H1 (cell line): ENCODE data around the gene NR2E1. TPM values are rescaled to one million over a fixed set of nuclear protein-coding genes. Genes with fewer than 3 reads are reported as not detected.

Experiments used
- CEBPB ChIP-seq: IDR thresholded peaks from 2 replicates; pipeline ENCODE4 v1.6.1; 2012; ENCODE audit warnings: low read depth, low read length
- GTF2F1 ChIP-seq: IDR thresholded peaks from 2 replicates; pipeline ENCODE4 v1.6.1; 2012; ENCODE audit warnings: low read depth, low read length, improper control_type of control experiment, borderline replicate concordance
- HDAC2 ChIP-seq, 2 experiments: fragments of 300-600 bp in 1 of 2; sonication (generic) in 1 of 2; IDR thresholded peaks; 2 replicates each; pipeline ENCODE4 v1.6.1; 2011 to 2012; ENCODE audit warnings: low read depth in 2 of 2, low read length in 2 of 2, mild to moderate bottlenecking in 2 of 2, moderate library complexity in 2 of 2, borderline replicate concordance in 1 of 2, inconsistent platforms in 1 of 2
- JUND ChIP-seq: IDR thresholded peaks from 2 replicates; pipeline ENCODE4 v1.6.1; 2011; ENCODE audit warnings: mild to moderate bottlenecking, improper control_type of control experiment, low read length
- KDM1A ChIP-seq: fragments of 200-600, 300-600 bp; sonication (generic); IDR thresholded peaks from 2 replicates; pipeline ENCODE4 v1.7.1; 2016; ENCODE audit warnings: mild to moderate bottlenecking, low read length, borderline replicate concordance
- MAX ChIP-seq: IDR thresholded peaks from 2 replicates; pipeline ENCODE4 v1.6.1; 2012; ENCODE audit warnings: inconsistent platforms
- SP4 ChIP-seq: IDR thresholded peaks from 2 replicates; pipeline ENCODE4 v1.6.1; 2012; ENCODE audit warnings: low read length, inconsistent platforms
- TAF1 ChIP-seq: IDR thresholded peaks from 2 replicates; pipeline ENCODE4 v1.6.1; 2011; ENCODE audit warnings: mild to moderate bottlenecking, low read depth, low read length
- ZNF274 ChIP-seq: IDR thresholded peaks from 2 replicates; pipeline ENCODE4 v1.7.0; 2012; ENCODE audit warnings: low read length, borderline replicate concordance; ENCODE audit errors: extremely low read depth
- polyA plus RNA-seq, 7 experiments: library from polyadenylated mRNA; depleted of rRNA in 3 of 7; stranded (reverse) in 5 of 7; unstranded in 2 of 7; fragments of >200 nt in 5 of 7; fragments of 200-250 nt in 2 of 7; gene quantifications; 1 replicate in 5 of 7; 2 replicates in 1 of 7; 4 replicates in 1 of 7; pipeline versions ENCODE4 v1.2.1 to v1.2.3, GENCODE V29; 2011 to 2013; ENCODE audit warnings: missing spikeins in 2 of 7, mixed read lengths in 2 of 7
- total RNA-seq: library from RNA; stranded (reverse); fragmentation: NEBNext Ultra II Directional; extraction: Animal tissue kit (Norgen Biotek cat#: 25700); gene quantifications from 2 replicates; pipeline ENCODE4 v1.2.1, GENCODE V29; 2021
- TF ChIP-seq, protein P1 (sequence below), 3 experiments: IDR thresholded peaks; 1 replicate in 2 of 3; 2 replicates in 1 of 3; pipeline versions ENCODE4 v1.5.1 to v1.6.1; 2011; ENCODE audit warnings: low read length in 3 of 3, mild to moderate bottlenecking in 3 of 3, inconsistent platforms in 2 of 3, low read depth in 1 of 3, moderate library complexity in 1 of 3; ENCODE audit not compliant: insufficient read depth in 1 of 3; ENCODE audit errors: control extremely low read depth in 1 of 3

The NR2E1 gene
- total and polyA plus RNA-seq, 2 of the 8 experiments (the other 6 are each of a cell fraction or from before 2014, with no cell fraction given), result not detected

DNA sequence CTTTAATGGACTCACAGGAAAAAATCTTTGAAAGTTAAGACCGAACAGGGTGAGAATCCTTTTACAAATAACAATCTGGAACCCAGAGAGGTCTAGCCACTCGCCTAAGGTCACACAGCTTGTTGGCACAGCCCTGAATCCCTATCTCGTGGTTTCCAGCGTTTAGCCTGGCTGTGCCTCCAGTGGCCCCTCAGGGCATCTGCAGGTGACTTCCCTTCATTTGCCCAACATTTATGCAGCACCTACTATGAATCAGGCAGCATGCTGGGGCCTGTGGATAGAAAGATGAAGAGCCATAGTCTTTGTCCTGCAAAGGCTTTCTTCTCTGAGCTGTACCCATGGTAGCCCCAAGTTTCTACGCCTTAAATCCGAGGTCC, 2.6 kb upstream of the NR2E1 start (continued):
- TF ChIP-seq, protein P1, sequence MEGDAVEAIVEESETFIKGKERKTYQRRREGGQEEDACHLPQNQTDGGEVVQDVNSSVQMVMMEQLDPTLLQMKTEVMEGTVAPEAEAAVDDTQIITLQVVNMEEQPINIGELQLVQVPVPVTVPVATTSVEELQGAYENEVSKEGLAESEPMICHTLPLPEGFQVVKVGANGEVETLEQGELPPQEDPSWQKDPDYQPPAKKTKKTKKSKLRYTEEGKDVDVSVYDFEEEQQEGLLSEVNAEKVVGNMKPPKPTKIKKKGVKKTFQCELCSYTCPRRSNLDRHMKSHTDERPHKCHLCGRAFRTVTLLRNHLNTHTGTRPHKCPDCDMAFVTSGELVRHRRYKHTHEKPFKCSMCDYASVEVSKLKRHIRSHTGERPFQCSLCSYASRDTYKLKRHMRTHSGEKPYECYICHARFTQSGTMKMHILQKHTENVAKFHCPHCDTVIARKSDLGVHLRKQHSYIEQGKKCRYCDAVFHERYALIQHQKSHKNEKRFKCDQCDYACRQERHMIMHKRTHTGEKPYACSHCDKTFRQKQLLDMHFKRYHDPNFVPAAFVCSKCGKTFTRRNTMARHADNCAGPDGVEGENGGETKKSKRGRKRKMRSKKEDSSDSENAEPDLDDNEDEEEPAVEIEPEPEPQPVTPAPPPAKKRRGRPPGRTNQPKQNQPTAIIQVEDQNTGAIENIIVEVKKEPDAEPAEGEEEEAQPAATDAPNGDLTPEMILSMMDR (IDR thresholded peaks at IDR 0.05; ENCODE audit: control extremely low read depth in 1 of 3, insufficient read depth in 1 of 3, low read depth in 1 of 3, low read length in 3 of 3), result peak in 2 of 3 experiments; percentile 32 to 68; a peak in 3 of 4 replicates
- TF ChIP-seq CEBPB (no peak), GTF2F1 (no peak), MAX (peak; percentile 37), TAF1 (no peak), ZNF274 (no peak), SP4 (no peak), JUND (no peak), HDAC2 (IDR thresholded peaks at IDR 0.05; ENCODE audit: borderline replicate concordance in 1 of 2, low read depth in 2 of 2, low read length in 2 of 2) (peak in 1 of 2 experiments; percentile 61; a peak in 1 of 4 replicates), KDM1A (peak; percentile 84; the same call in 1 of the 2 replicates)
